Neural progenitor cell (in vitro differentiated cells): ENCODE measurements around the gene VKORC1. TPM values are rescaled to one million over a fixed set of nuclear protein-coding genes. Genes with fewer than 3 reads are reported as not detected.

Source experiments
- DNase-seq: peaks from one replicate; pipeline ENCODE4 v3.0.0-alpha.2; 2016; ENCODE audit warnings: low spot score
- H2AFZ ChIP-seq: fragments of 200-600 bp; sonication (generic); replicated peaks from 2 replicates; pipeline ENCODE4 v1.6.1; 2016; ENCODE audit warnings: antibody characterized with exemption
- H3F3A ChIP-seq: fragments of 200-600 bp; sonication (generic); 2 replicates; pipeline ENCODE4 v1.6.1; 2016; ENCODE audit warnings: antibody characterized with exemption, low read depth
- H3K27ac ChIP-seq: fragments of 200-600 bp; sonication (generic); 2 replicates; pipeline ENCODE4 v1.5.1; 2016; ENCODE audit warnings: mild to moderate bottlenecking
- H3K27me3 ChIP-seq: fragments of 200-600 bp; sonication (generic); 2 replicates; pipeline ENCODE4 v1.6.1; 2016; ENCODE audit warnings: mild to moderate bottlenecking, moderate library complexity
- H3K36me3 ChIP-seq: fragments of 200-600 bp; sonication (generic); 2 replicates; pipeline ENCODE4 v1.5.1; 2016
- H3K4me1 ChIP-seq: fragments of 200-600 bp; sonication (generic); 2 replicates; pipeline ENCODE4 v1.6.1; 2016; ENCODE audit warnings: mixed run types
- H3K4me2 ChIP-seq: fragments of 200-600 bp; sonication (generic); 2 replicates; pipeline ENCODE4 v1.6.1; 2016
- H3K4me3 ChIP-seq: fragments of 200-600 bp; sonication (generic); 2 replicates; pipeline ENCODE4 v1.5.1; 2016
- H3K79me2 ChIP-seq: fragments of 200-600 bp; sonication (generic); 2 replicates; pipeline ENCODE4 v1.6.1; 2016; ENCODE audit warnings: low read depth
- H3K9ac ChIP-seq: fragments of 200-600 bp; sonication (generic); 2 replicates; pipeline ENCODE4 v1.6.1; 2016
- H3K9me3 ChIP-seq: fragments of 200-600 bp; sonication (generic); 2 replicates; pipeline ENCODE4 v1.5.1; 2016; ENCODE audit warnings: low read depth
- H4K20me1 ChIP-seq: fragments of 200-600 bp; sonication (generic); 2 replicates; pipeline ENCODE4 v1.6.1; 2016; ENCODE audit warnings: low read depth
- H3K27ac Mint-ChIP-seq: 3 replicates; pipeline ENCODE4 v1.8.0; 2021; ENCODE audit warnings: mixed read lengths
- H3K27me3 Mint-ChIP-seq: 2 replicates; pipeline ENCODE4 v1.8.0; 2022; ENCODE audit warnings: low read depth, mild to moderate bottlenecking, inconsistent platforms, moderate library complexity, mixed read lengths; ENCODE audit not compliant: insufficient read depth
- H3K36me3 Mint-ChIP-seq: 3 replicates; pipeline ENCODE4 v1.8.0; 2021; ENCODE audit warnings: mixed read lengths
- H3K4me1 Mint-ChIP-seq: 3 replicates; pipeline ENCODE4 v1.8.0; 2021; ENCODE audit warnings: mixed read lengths
- H3K4me3 Mint-ChIP-seq: 3 replicates; pipeline ENCODE4 v1.8.0; 2021; ENCODE audit warnings: mild to moderate bottlenecking, moderate library complexity, mixed read lengths
- H3K9me3 Mint-ChIP-seq: 3 replicates; pipeline ENCODE4 v1.8.0; 2020; ENCODE audit warnings: mixed read lengths
- EZH2 ChIP-seq: fragments of 200-600 bp; sonication (generic); IDR thresholded peaks from 2 replicates; pipeline ENCODE4 v1.6.1; 2017; ENCODE audit warnings: antibody characterized with exemption, mild to moderate bottlenecking, moderate library complexity
- EZH2phosphoT487 ChIP-seq: fragments of 200-600 bp; sonication (generic); IDR thresholded peaks from 2 replicates; pipeline ENCODE4 v1.6.1; 2017; ENCODE audit warnings: antibody characterized with exemption
- total RNA-seq: library from RNA; depleted of rRNA; stranded (reverse); fragments of >200 nt; gene quantifications from 2 replicates; pipeline ENCODE4 v1.2.3, GENCODE V29; 2015; ENCODE audit warnings: low replicate concordance
- TF ChIP-seq, protein P1 (sequence below): fragments of 200-600 bp; sonication (generic); IDR thresholded peaks from 2 replicates; pipeline ENCODE4 v1.5.1; 2017; ENCODE audit warnings: antibody characterized with exemption, mild to moderate bottlenecking

The VKORC1 gene
- total RNA-seq, 1 donor from 2014 or later: 95.9 TPM

DNA sequence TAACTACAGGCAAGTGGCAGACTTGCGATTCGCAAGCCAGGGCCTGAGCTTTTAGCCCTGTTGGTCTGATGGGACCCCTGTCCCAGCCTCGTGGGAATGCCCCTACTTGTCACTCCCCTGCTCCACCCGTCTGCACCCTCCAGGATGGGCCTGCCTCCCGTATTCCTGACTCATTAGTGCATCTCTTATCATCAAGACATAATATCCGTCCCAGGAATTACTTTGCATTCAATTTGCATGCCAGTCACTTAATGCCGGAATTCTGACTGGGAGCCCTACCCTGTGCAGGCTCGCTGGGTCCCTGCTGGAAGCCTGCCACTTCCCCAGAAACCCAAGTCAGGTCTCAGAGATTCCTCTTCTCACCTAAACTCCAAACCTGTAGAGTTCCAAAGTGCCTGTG is 9.2 kb downstream of the VKORC1 start:
- no peaks in the 10 kb centered on the region for H3K36me3 ChIP-seq
- Mint-ChIP-seq H3K27ac (peak overlapping the region; percentile 34), H3K9me3 (no peaks in the 10 kb centered on the region)

DNA sequence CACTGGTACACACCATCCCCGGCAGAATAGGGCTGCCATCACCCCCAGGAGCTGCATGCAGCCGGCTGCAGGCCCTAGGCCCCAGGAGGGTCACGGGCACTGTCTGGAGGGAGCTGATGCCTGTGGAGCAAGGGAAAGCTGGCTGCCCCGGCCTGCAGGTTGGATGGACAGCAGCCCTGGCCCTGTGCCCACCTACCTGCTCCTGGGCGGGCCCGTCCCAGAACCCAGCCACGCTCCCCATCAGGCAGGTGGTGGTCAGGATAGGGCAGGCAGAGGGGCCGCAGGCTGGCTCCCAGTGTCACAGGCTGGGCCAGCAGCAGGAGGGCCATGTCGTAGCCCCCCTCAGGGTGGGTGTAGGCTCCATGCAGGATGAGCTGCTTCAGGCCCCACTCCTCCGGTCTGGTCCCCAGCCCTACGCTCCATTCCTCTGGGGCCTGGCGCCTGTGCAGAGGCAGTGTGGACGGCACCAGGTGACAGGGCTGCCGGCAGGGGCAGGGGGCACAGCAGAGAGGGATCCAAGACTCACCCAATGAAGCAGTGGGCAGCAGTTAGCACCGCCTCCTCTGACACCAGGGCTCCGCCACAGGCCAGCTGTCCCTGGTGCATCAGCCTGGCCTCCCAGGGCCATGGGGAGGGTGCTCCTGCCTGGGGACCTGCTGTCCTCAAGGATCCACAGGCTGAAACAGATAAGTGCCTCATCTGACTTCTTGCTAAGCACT is 9.9 kb downstream of the VKORC1 start:
- no peak for TF ChIP-seq EZH2phosphoT487
- TF ChIP-seq EZH2: no peak
- TF ChIP-seq, protein P1, sequence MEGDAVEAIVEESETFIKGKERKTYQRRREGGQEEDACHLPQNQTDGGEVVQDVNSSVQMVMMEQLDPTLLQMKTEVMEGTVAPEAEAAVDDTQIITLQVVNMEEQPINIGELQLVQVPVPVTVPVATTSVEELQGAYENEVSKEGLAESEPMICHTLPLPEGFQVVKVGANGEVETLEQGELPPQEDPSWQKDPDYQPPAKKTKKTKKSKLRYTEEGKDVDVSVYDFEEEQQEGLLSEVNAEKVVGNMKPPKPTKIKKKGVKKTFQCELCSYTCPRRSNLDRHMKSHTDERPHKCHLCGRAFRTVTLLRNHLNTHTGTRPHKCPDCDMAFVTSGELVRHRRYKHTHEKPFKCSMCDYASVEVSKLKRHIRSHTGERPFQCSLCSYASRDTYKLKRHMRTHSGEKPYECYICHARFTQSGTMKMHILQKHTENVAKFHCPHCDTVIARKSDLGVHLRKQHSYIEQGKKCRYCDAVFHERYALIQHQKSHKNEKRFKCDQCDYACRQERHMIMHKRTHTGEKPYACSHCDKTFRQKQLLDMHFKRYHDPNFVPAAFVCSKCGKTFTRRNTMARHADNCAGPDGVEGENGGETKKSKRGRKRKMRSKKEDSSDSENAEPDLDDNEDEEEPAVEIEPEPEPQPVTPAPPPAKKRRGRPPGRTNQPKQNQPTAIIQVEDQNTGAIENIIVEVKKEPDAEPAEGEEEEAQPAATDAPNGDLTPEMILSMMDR: no peak
- Histone ChIP-seq H3K27me3 (no peaks in the 10 kb centered on the region), H3K36me3 (no peaks in the 10 kb centered on the region), H3K9me3 (no peaks in the 10 kb centered on the region), H3F3A (no peaks in the 10 kb centered on the region), H3K27ac (no peak overlapping the region), H3K79me2 (no peaks in the 10 kb centered on the region), H3K4me3 (no peak overlapping the region), H3K9ac (no peak overlapping the region), H4K20me1 (peaks cover 51% of the 10 kb centered on the region), H2AFZ (no peak overlapping the region), H3K4me1 (no peaks in the 10 kb centered on the region), H3K4me2 (no peak overlapping the region)
- H3K4me3 Mint-ChIP-seq: no peak overlapping the region
- no peaks in the 10 kb centered on the region for H3K9me3 Mint-ChIP-seq
- peaks cover 12% of the 10 kb centered on the region for H3K27me3 Mint-ChIP-seq
- no peak for DNase-seq
- peaks cover 11% of the 10 kb centered on the region for H3K36me3 Mint-ChIP-seq
- peaks cover 3% of the 10 kb centered on the region for H3K4me1 Mint-ChIP-seq
- no peak overlapping the region for H3K27ac Mint-ChIP-seq

More for the DNA sequence above, 9.2 kb downstream of the VKORC1 start:
- H3K79me2 ChIP-seq: no peaks in the 10 kb centered on the region
- H3K4me1 ChIP-seq: no peaks in the 10 kb centered on the region
- H2AFZ ChIP-seq: no peak overlapping the region
- Mint-ChIP-seq H3K27me3 (peaks cover 12% of the 10 kb centered on the region), H3K36me3 (peaks cover 11% of the 10 kb centered on the region), H3K4me1 (peaks cover 3% of the 10 kb centered on the region), H3K4me3 (peak overlapping the region; percentile 73)
- H3K9ac ChIP-seq: no peak overlapping the region
- no peak overlapping the region for H3K4me2 ChIP-seq
- no peak for TF ChIP-seq EZH2phosphoT487
- TF ChIP-seq, protein P1: no peak
- no peak for TF ChIP-seq EZH2
- no peak for DNase-seq
- no peak overlapping the region for H3K4me3 ChIP-seq
- peaks cover 47% of the 10 kb centered on the region for H4K20me1 ChIP-seq
- no peaks in the 10 kb centered on the region for H3K27me3 ChIP-seq
- H3K9me3 ChIP-seq: no peaks in the 10 kb centered on the region
- no peak overlapping the region for H3K27ac ChIP-seq
- no peaks in the 10 kb centered on the region for H3F3A ChIP-seq

DNA sequence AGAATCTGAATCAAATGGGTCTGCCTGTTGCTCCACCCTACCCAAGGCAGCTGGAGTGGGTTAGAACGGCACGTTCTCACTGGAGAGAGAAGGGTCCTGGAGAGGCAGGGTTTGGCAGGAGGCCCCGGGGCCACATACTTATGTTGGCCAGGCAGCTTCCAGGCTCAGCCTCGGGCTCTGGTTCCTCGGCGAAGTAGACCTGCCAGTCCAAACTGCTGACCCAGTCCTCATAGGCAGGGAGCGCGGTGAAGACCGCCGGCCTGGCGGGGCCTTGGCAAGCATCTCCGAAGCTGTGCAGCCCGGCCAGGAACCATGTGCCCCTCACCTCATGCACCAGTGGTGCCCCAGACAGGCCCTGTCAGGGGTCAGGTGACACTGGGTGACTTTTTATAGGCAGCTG is 10.6 kb downstream of the VKORC1 start:
- DNase-seq: no peak
- H3K4me1 ChIP-seq: no peaks in the 10 kb centered on the region
- peaks cover 58% of the 10 kb centered on the region for H4K20me1 ChIP-seq
- no peaks in the 10 kb centered on the region for H3K9me3 Mint-ChIP-seq
- no peak overlapping the region for H3K27ac ChIP-seq
- no peaks in the 10 kb centered on the region for H3K27me3 ChIP-seq
- TF ChIP-seq EZH2: no peak
- TF ChIP-seq EZH2phosphoT487: no peak
- TF ChIP-seq, protein P1: no peak
- no peak overlapping the region for H3K9ac ChIP-seq
- H3K4me1 Mint-ChIP-seq: peaks cover 3% of the 10 kb centered on the region
- H3K27ac Mint-ChIP-seq: no peak overlapping the region
- no peaks in the 10 kb centered on the region for H3F3A ChIP-seq
- peaks cover 12% of the 10 kb centered on the region for H3K27me3 Mint-ChIP-seq
- H3K36me3 ChIP-seq: no peaks in the 10 kb centered on the region
- peaks cover 9% of the 10 kb centered on the region for H3K36me3 Mint-ChIP-seq
- no peaks in the 10 kb centered on the region for H3K9me3 ChIP-seq
- H3K4me2 ChIP-seq: no peak overlapping the region
- H3K79me2 ChIP-seq: no peaks in the 10 kb centered on the region
- no peak overlapping the region for H2AFZ ChIP-seq
- no peak overlapping the region for H3K4me3 Mint-ChIP-seq
- no peak overlapping the region for H3K4me3 ChIP-seq
